K562 (cell line): ENCODE measurements around the gene EHD3. TPM values are rescaled to one million over a fixed set of nuclear protein-coding genes. Genes with fewer than 3 reads are reported as not detected.
A peak's percentile ranks its signal among the peaks of the same experiment; 100 is the strongest.

Experiments
- ATAC-seq: fragments of 200-7000 bp; cut with Tn5 transposase; 3 replicates; pipeline ENCODE4 v1.9.1; 2020; ENCODE audit warnings: moderate library complexity
- BruUV-seq: library from RNA; stranded (reverse); fragments of 400-500 nt; replicated peaks from 2 replicates; lab custom pipeline; 2021; lab: Mats Ljungman, UMichigan
- CTCF ChIA-PET: fragments of 300-600 bp; formaldehyde crosslinking; extraction: SDS; loops from one replicate; lab custom pipeline; 2021; ENCODE audit warnings: low intra/inter-chr PET ratio; lab: Yijun Ruan, JAX
- POLR2A ChIA-PET: fragments of 300-600, 350-650 bp; sonication (Branson Sonifier 250); formaldehyde crosslinking; extraction: SDS; loops from one replicate; lab custom pipeline; 2021; ENCODE audit warnings: antibody characterized with exemption, inconsistent platforms; lab: Yijun Ruan, JAX
- DNase-seq, 4 experiments: peaks; one replicate each; pipeline versions ENCODE4 v3.0.0 to v3.0.0-alpha.2; 2011 to 2018; ENCODE audit warnings: low spot score in 3 of 4, mixed read lengths in 3 of 4; ENCODE audit errors: extremely low read depth in 1 of 4
- FAIRE-seq: peaks from 2 replicates; lab custom pipeline; 2011; peaks lifted over from hg19 to GRCh38; lab: Jason Lieb, UNC
- H2AFZ ChIP-seq: 2 replicates; pipeline ENCODE4 v1.6.0; 2011; ENCODE audit warnings: low read depth, low read length, control low read depth, inconsistent platforms
- H3K27ac ChIP-seq: fragments of 200-600 bp; 3 replicates; pipeline ENCODE4 v1.8.0; 2011; ENCODE audit warnings: low read depth, mild to moderate bottlenecking, control low read depth, inconsistent platforms, low read length, moderate library complexity, mixed read lengths; ENCODE audit errors: extremely low read depth
- H3K27me3 ChIP-seq, 2 experiments: fragments of 300-600 bp in 1 of 2; 2 replicates in 1 of 2; 3 replicates in 1 of 2; pipeline versions ENCODE4 v1.6.0 to v1.8.0; 2011; ENCODE audit warnings: inconsistent platforms in 2 of 2, low read length in 2 of 2, mild to moderate bottlenecking in 1 of 2, mixed read lengths in 1 of 2, moderate library complexity in 1 of 2; ENCODE audit not compliant: control insufficient read depth in 2 of 2, insufficient read depth in 2 of 2
- H3K36me3 ChIP-seq: fragments of 300-600 bp; 3 replicates; pipeline ENCODE4 v1.8.0; 2011; ENCODE audit warnings: mild to moderate bottlenecking, low read length, inconsistent platforms; ENCODE audit not compliant: control insufficient read depth, insufficient read depth
- H3K4me1 ChIP-seq, 2 experiments: fragments of 200-600 bp in 1 of 2; replicated peaks in 1 of 2; 2 replicates in 1 of 2; 3 replicates in 1 of 2; pipeline versions ENCODE4 v1.5.1 to v1.8.0; 2011; ENCODE audit warnings: inconsistent platforms in 2 of 2, low read length in 2 of 2, mild to moderate bottlenecking in 1 of 2, mixed read lengths in 1 of 2, moderate library complexity in 1 of 2; ENCODE audit not compliant: control insufficient read depth in 2 of 2, insufficient read depth in 2 of 2
- H3K4me2 ChIP-seq: 2 replicates; pipeline ENCODE4 v1.6.1; 2011; ENCODE audit warnings: low read length, control low read depth, inconsistent platforms, mixed read lengths; ENCODE audit not compliant: insufficient read depth
- H3K4me3 ChIP-seq: fragments of 200-600 bp; sonication (generic), shearing (Covaris generic); 2 replicates; pipeline ENCODE4 v1.5.1; 2016; ENCODE audit warnings: control low read depth, inconsistent platforms
- H3K79me2 ChIP-seq: fragments of 200-600 bp; 3 replicates; pipeline ENCODE4 v1.8.0; 2011; ENCODE audit warnings: low read length, inconsistent platforms; ENCODE audit not compliant: control insufficient read depth, insufficient read depth
- H3K9ac ChIP-seq, 2 experiments: 2 replicates each; pipeline versions ENCODE4 v1.6.0 to v1.6.1; 2011; ENCODE audit warnings: low read depth in 2 of 2, low read length in 2 of 2, control low read depth in 1 of 2, inconsistent platforms in 1 of 2, mild to moderate bottlenecking in 1 of 2, mixed read lengths in 1 of 2; ENCODE audit not compliant: insufficient read depth in 1 of 2
- H3K9me1 ChIP-seq: one replicate; pipeline ENCODE4 v1.6.0; 2011; ENCODE audit warnings: inconsistent platforms, mild to moderate bottlenecking, low read length, moderate library complexity; ENCODE audit not compliant: control insufficient read depth, insufficient read depth
- H3K9me3 ChIP-seq: replicated peaks from 2 replicates; pipeline ENCODE4 v1.5.1; 2011; ENCODE audit warnings: low read depth, low read length, inconsistent platforms; ENCODE audit not compliant: control insufficient read depth, insufficient read depth
- H4K20me1 ChIP-seq: replicated peaks from 2 replicates; pipeline ENCODE4 v1.6.1; 2011; ENCODE audit warnings: low read length, inconsistent platforms, mixed read lengths; ENCODE audit not compliant: control insufficient read depth, insufficient read depth
- ATF7 ChIP-seq: fragments of 450-650 bp; IDR thresholded peaks from 2 replicates; pipeline ENCODE4 v1.7.1; 2014; ENCODE audit warnings: mild to moderate bottlenecking, moderate library complexity
- ELF2 ChIP-seq: fragments of 250-450 bp; sonication (Bioruptor Pico); IDR thresholded peaks from 2 replicates; pipeline ENCODE4 v1.5.0; 2021; ENCODE audit warnings: mild to moderate bottlenecking
- FOXJ2 ChIP-seq: fragments of 200-800 bp; sonication (Bioruptor generic); IDR thresholded peaks from 2 replicates; pipeline ENCODE4 v1.6.1; 2016; ENCODE audit warnings: missing genetic modification characterization, missing compliant biosample characterization
- FOXM1 ChIP-seq, 2 experiments: fragments of 450-650 bp in 1 of 2; sonication (generic) in 1 of 2; formaldehyde crosslinking in 1 of 2; IDR thresholded peaks; 2 replicates each; pipeline versions ENCODE4 v1.6.1 to v1.9.0; 2017 to 2022; ENCODE audit warnings: low read depth in 2 of 2, mild to moderate bottlenecking in 2 of 2, missing genetic modification reagents in 1 of 2, moderate library complexity in 1 of 2
- MCM5 ChIP-seq: fragments of 450-650 bp; IDR thresholded peaks from 2 replicates; pipeline ENCODE4 v1.6.1; 2016; ENCODE audit warnings: low read depth
- MTF1 ChIP-seq: fragments of 250-450 bp; sonication (Bioruptor Pico); IDR thresholded peaks from 2 replicates; pipeline ENCODE4 v1.9.0; 2021; ENCODE audit warnings: moderate library complexity, mild to moderate bottlenecking, inconsistent platforms, borderline replicate concordance
- NR2F6 ChIP-seq: fragments of 450-650 bp; formaldehyde crosslinking; IDR thresholded peaks from 2 replicates; pipeline ENCODE4 v1.4.0; 2020; ENCODE audit warnings: mild to moderate bottlenecking
- PCBP1 ChIP-seq: fragments of 200-400 bp; formaldehyde crosslinking; IDR thresholded peaks from 2 replicates; pipeline ENCODE4 v1.6.1; 2018; ENCODE audit warnings: mild to moderate bottlenecking, low read depth, low read length; ENCODE audit not compliant: poor library complexity, severe bottlenecking
- RHOXF2B ChIP-seq: fragments of 250-450 bp; sonication (Bioruptor Pico); conservative IDR thresholded peaks from 2 replicates; pipeline ENCODE4 v1.5.1; 2021
- SAFB2 ChIP-seq: fragments of 200-400 bp; formaldehyde crosslinking; IDR thresholded peaks from 2 replicates; pipeline ENCODE4 v1.6.1; 2018; ENCODE audit warnings: borderline replicate concordance, low read length, low read depth, moderate library complexity; ENCODE audit not compliant: severe bottlenecking
- THAP7 ChIP-seq: fragments of 250-450 bp; sonication (Bioruptor Pico); IDR thresholded peaks from 2 replicates; pipeline ENCODE4 v1.5.0; 2021
- WHSC1 ChIP-seq: IDR thresholded peaks from one replicate; pipeline ENCODE4 v1.6.1; 2012; ENCODE audit warnings: low read length, control low read depth, inconsistent platforms
- YY1 ChIP-seq, 3 experiments: IDR thresholded peaks; 2 replicates each; pipeline ENCODE4 v1.6.1; 2011; ENCODE audit warnings: low read length in 2 of 3, mild to moderate bottlenecking in 2 of 3, moderate library complexity in 2 of 3, borderline replicate concordance in 1 of 3, control low read depth in 1 of 3, low read depth in 1 of 3; ENCODE audit not compliant: insufficient read depth in 3 of 3, insufficient replicate concordance in 2 of 3, control insufficient read depth in 1 of 3, insufficient read length in 1 of 3; ENCODE audit errors: extremely low read depth in 1 of 3
- ZBED1 ChIP-seq: IDR thresholded peaks from 2 replicates; pipeline ENCODE4 v1.6.1; 2014
- ZBTB7A ChIP-seq: IDR thresholded peaks from 2 replicates; pipeline ENCODE4 v1.6.1; 2011; ENCODE audit warnings: low read depth, mild to moderate bottlenecking, low read length, moderate library complexity, borderline replicate concordance; ENCODE audit not compliant: control insufficient read depth
- ZEB2 ChIP-seq: fragments of 450-650 bp; IDR thresholded peaks from 2 replicates; pipeline ENCODE4 v1.6.1; 2016
- ZNF124 ChIP-seq: sonication (generic); formaldehyde crosslinking; IDR thresholded peaks from 2 replicates; pipeline ENCODE4 v1.8.1; 2022; ENCODE audit warnings: missing genetic modification reagents
- ZNF449 ChIP-seq: fragments of 250-450 bp; sonication (Bioruptor Pico); IDR thresholded peaks from 2 replicates; pipeline ENCODE4 v1.8.0; 2022; ENCODE audit warnings: moderate library complexity, mild to moderate bottlenecking, inconsistent platforms
- ZNF584 ChIP-seq: fragments of 200-800 bp; sonication (Bioruptor generic); IDR thresholded peaks from 2 replicates; pipeline ENCODE4 v1.6.1; 2016; ENCODE audit warnings: low read depth, mild to moderate bottlenecking, missing genetic modification characterization, missing compliant biosample characterization
- ZNF740 ChIP-seq, 3 experiments: fragments of 200-800 bp in 1 of 3; sonication (Bioruptor generic) in 1 of 3; sonication (generic) in 1 of 3; formaldehyde crosslinking in 1 of 3; IDR thresholded peaks; 2 replicates each; pipeline versions ENCODE4 v1.6.1 to v1.8.0; 2016 to 2022; ENCODE audit warnings: mild to moderate bottlenecking in 2 of 3, missing compliant biosample characterization in 2 of 3, missing genetic modification characterization in 2 of 3, missing genetic modification reagents in 1 of 3
- WGBS: fragments of 100-300 bp; shearing (Covaris generic); methylation state at CpG from one replicate; pipeline ENCODE4 v1.1.6; 2016; ENCODE audit warnings: low coverage, mixed read lengths; ENCODE audit not compliant: insufficient coverage; ENCODE audit errors: missing lambda C conversion rate; 5-methylcytosine and 5-hydroxymethylcytosine counted together
- in situ Hi-C: fragments of 300-500 bp; cut with MboI; formaldehyde crosslinking; loops from 4 replicates; pipeline ENCODE4 v1.15.0; 2018; ENCODE audit warnings: inconsistent platforms, mixed read lengths
- intact Hi-C: fragments of 100-400 bp; cut with micrococcal nuclease; formaldehyde crosslinking; loops from 2 replicates; pipeline ENCODE4 v1.14.2; 2022
- polyA plus RNA-seq, 8 experiments: library from polyadenylated mRNA; depleted of rRNA in 4 of 8; stranded (reverse) in 5 of 8; unstranded in 3 of 8; fragments of >200 nt; fragmentation: Nextera tagmentation in 2 of 8; fragmentation: Illumina TruSeq in 1 of 8; extraction: Ambion mirVana in 2 of 8; extraction: Trizol in 1 of 8; gene quantifications; 2 replicates each; pipeline versions ENCODE4 v1.2.1 to v1.2.3, GENCODE V29; 2011 to 2014; ENCODE audit warnings: inconsistent platforms in 1 of 8, missing spikeins in 1 of 8
- total RNA-seq, 7 experiments: library from RNA; depleted of rRNA in 6 of 7; stranded (reverse); fragments of >200 nt in 6 of 7; fragmentation: Illumina TruSeq in 2 of 7; extraction: Trizol in 2 of 7; gene quantifications; 2 replicates each; pipeline versions ENCODE4 v1.2.1 to v1.2.3, GENCODE V29; 2011 to 2021; ENCODE audit warnings: low replicate concordance in 1 of 7

The EHD3 gene
- total and polyA plus RNA-seq, 9 of the 15 experiments (the other 6 are each of a cell fraction or from before 2014, with no cell fraction given), result under 0.01 to 0.04 (median 0.03) TPM; not detected in 3

- ChIA-PET POLR2A (no interaction called here), CTCF (no interaction called here)
- H2AFZ ChIP-seq, result no peak overlapping the region
- no TSS peak for BruUV-seq
- 6% methylated on average over 4 of the region's 4 CpGs for whole genome bisulfite sequencing
- no peaks in the 10 kb centered on the region for H3K79me2 ChIP-seq
- DNase-seq, result peak; percentile 27 to 42 (median 36)
- H3K9me1 ChIP-seq, result no peaks in the 10 kb centered on the region
- no peaks in the 10 kb centered on the region for H4K20me1 ChIP-seq
- ATAC-seq, result no peak; the same call in 2 of the 3 replicates
- no peak overlapping the region for H3K9ac ChIP-seq
- no peaks in the 10 kb centered on the region for H3K9me3 ChIP-seq
- no peak overlapping the region for H3K4me2 ChIP-seq
- in situ Hi-C loops (no loop called here), intact Hi-C loops (loop anchor here (10.0 kb wide), 1 partner anchor 99 kb away; no protein-coding TSS in a partner anchor)
- no peak for FAIRE-seq
- H3K36me3 ChIP-seq, result no peaks in the 10 kb centered on the region
- no peak overlapping the region for H3K4me3 ChIP-seq
- no peak overlapping the region for H3K27ac ChIP-seq
- peaks cover 3 to 47% of the 10 kb centered on the region in 2 experiments; a peak in 2 of 5 replicates for H3K27me3 ChIP-seq
- peaks cover 0 to 11% of the 10 kb centered on the region in 2 experiments; a peak in 3 of 5 replicates for H3K4me1 ChIP-seq
- TF ChIP-seq ZNF584 (CRISPR knock-in tag) (no peak), ZNF124 (CRISPR knock-in tag) (no peak), RHOXF2B (CRISPR knock-in tag) (no peak), FOXJ2 (no peak), PCBP1 (no peak), MCM5 (no peak), ZBTB7A (no peak), ZBED1 (no peak), MTF1 (CRISPR knock-in tag) (no peak), NR2F6 (no peak), SAFB2 (no peak), YY1 (IDR thresholded peaks at IDR 0.05; ENCODE audit: borderline replicate concordance in 1 of 3, control insufficient read depth in 1 of 3, extremely low read depth in 1 of 3, insufficient read depth in 3 of 3, insufficient read length in 1 of 3, insufficient replicate concordance in 2 of 3, low read depth in 1 of 3, low read length in 2 of 3) (peak in 1 of 3 experiments; percentile 26), WHSC1 (no peak), ZNF740 (CRISPR knock-in tag; IDR thresholded peaks at IDR 0.05) (no peak), ZNF740 (tag; IDR thresholded peaks at IDR 0.05) (no peak), ATF7 (no peak), ZEB2 (no peak), ZNF449 (CRISPR knock-in tag) (no peak), THAP7 (no peak), FOXM1 (IDR thresholded peaks at IDR 0.05; ENCODE audit: low read depth) (no peak), FOXM1 (CRISPR knock-in tag; IDR thresholded peaks at IDR 0.05; ENCODE audit: low read depth) (no peak), ELF2 (CRISPR knock-in tag) (no peak)
These were observed 1.6 kb downstream of the EHD3 start for GRCh38 chr2:31235504-31235902.
